K562 (cell line): ENCODE measurements around the gene CYSTM1. TPM values are rescaled to one million over a fixed set of nuclear protein-coding genes. Genes with fewer than 3 reads are reported as not detected.

Experiments
- CEBPG ChIP-seq, 3 experiments: fragments of 200-800 bp in 1 of 3; sonication (Bioruptor generic) in 1 of 3; sonication (generic) in 1 of 3; formaldehyde crosslinking in 1 of 3; IDR thresholded peaks in 2 of 3; conservative IDR thresholded peaks in 1 of 3; 2 replicates each; pipeline versions ENCODE4 v1.6.1 to v1.8.0; 2016 to 2022; ENCODE audit warnings: missing compliant biosample characterization in 2 of 3, missing genetic modification characterization in 2 of 3, mild to moderate bottlenecking in 1 of 3, missing genetic modification reagents in 1 of 3
- CTBP1 ChIP-seq: fragments of 450-650 bp; IDR thresholded peaks from 2 replicates; pipeline ENCODE4 v1.6.1; 2016; ENCODE audit warnings: borderline replicate concordance
- DNMT1 ChIP-seq: fragments of 450-650 bp; IDR thresholded peaks from 2 replicates; pipeline ENCODE4 v1.6.1; 2016; ENCODE audit warnings: antibody characterized with exemption, mild to moderate bottlenecking
- E2F6 ChIP-seq, 2 experiments: IDR thresholded peaks; 2 replicates each; pipeline ENCODE4 v1.6.1; 2011; ENCODE audit warnings: borderline replicate concordance in 1 of 2, control low read depth in 1 of 2, low read depth in 1 of 2, low read length in 1 of 2, mild to moderate bottlenecking in 1 of 2, mixed read lengths in 1 of 2, moderate library complexity in 1 of 2; ENCODE audit not compliant: insufficient read depth in 1 of 2, insufficient read length in 1 of 2, poor library complexity in 1 of 2, severe bottlenecking in 1 of 2; ENCODE audit errors: extremely low read depth in 1 of 2
- E2F8 ChIP-seq: fragments of 450-650 bp; IDR thresholded peaks from 2 replicates; pipeline ENCODE4 v1.7.1; 2018; ENCODE audit warnings: mild to moderate bottlenecking, low read depth; ENCODE audit not compliant: partially characterized antibody
- HOXB6 ChIP-seq: fragments of 250-450 bp; sonication (Bioruptor Pico); IDR thresholded peaks from 2 replicates; pipeline ENCODE4 v1.5.1; 2022; ENCODE audit warnings: mild to moderate bottlenecking, borderline replicate concordance
- MTA2 ChIP-seq: fragments of 450-650 bp; IDR thresholded peaks from 2 replicates; pipeline ENCODE4 v1.6.1; 2016; ENCODE audit warnings: low read depth
- PHF8 ChIP-seq: fragments of 200-600 bp; sonication (generic); IDR thresholded peaks from 2 replicates; pipeline ENCODE4 v1.6.1; 2012; ENCODE audit warnings: mixed run types, mild to moderate bottlenecking, inconsistent platforms, low read length, moderate library complexity, borderline replicate concordance
- PKNOX1 ChIP-seq: fragments of 450-650 bp; IDR thresholded peaks from 2 replicates; pipeline ENCODE4 v1.6.1; 2016
- TAF1 ChIP-seq: IDR thresholded peaks from 2 replicates; pipeline ENCODE4 v1.6.1; 2011; ENCODE audit warnings: mild to moderate bottlenecking, low read length, moderate library complexity; ENCODE audit not compliant: insufficient read depth, control insufficient read depth, severe bottlenecking; ENCODE audit errors: extremely low read depth
- TAF7 ChIP-seq: fragments of 450-650 bp; IDR thresholded peaks from 2 replicates; pipeline ENCODE4 v1.6.1; 2016; ENCODE audit warnings: missing genetic modification characterization, missing compliant biosample characterization
- TBP ChIP-seq: optimal IDR thresholded peaks from 2 replicates; pipeline ENCODE3; 2011; ENCODE audit warnings: low read depth, low read length, improper control_type of control experiment
- ZBTB2 ChIP-seq: fragments of 450-650 bp; IDR thresholded peaks from 2 replicates; pipeline ENCODE4 v1.6.1; 2016; ENCODE audit warnings: antibody characterized with exemption
- ZBTB9 ChIP-seq: fragments of 450-650 bp; formaldehyde crosslinking; IDR thresholded peaks from 2 replicates; pipeline ENCODE4 v1.4.0; 2020; ENCODE audit warnings: mild to moderate bottlenecking, moderate library complexity
- ZKSCAN8 ChIP-seq: fragments of 200-800 bp; sonication (Bioruptor generic); IDR thresholded peaks from 2 replicates; pipeline ENCODE4 v1.6.1; 2016; ENCODE audit warnings: missing genetic modification characterization, missing compliant biosample characterization
- ZNF175 ChIP-seq: fragments of 200-800 bp; sonication (Bioruptor generic); IDR thresholded peaks from 2 replicates; pipeline ENCODE4 v1.6.1; 2016; ENCODE audit warnings: low read depth, mild to moderate bottlenecking, missing genetic modification characterization, missing compliant biosample characterization
- ZNF184 ChIP-seq: sonication (generic); formaldehyde crosslinking; IDR thresholded peaks from 2 replicates; pipeline ENCODE4 v1.5.0; 2020; ENCODE audit warnings: missing genetic modification reagents
- ZNF316 ChIP-seq: fragments of 450-650 bp; IDR thresholded peaks from 2 replicates; pipeline ENCODE4 v1.6.1; 2016
- polyA plus RNA-seq, 8 experiments: library from polyadenylated mRNA; depleted of rRNA in 4 of 8; stranded (reverse) in 5 of 8; unstranded in 3 of 8; fragments of >200 nt; fragmentation: Nextera tagmentation in 2 of 8; fragmentation: Illumina TruSeq in 1 of 8; extraction: Ambion mirVana in 2 of 8; extraction: Trizol in 1 of 8; gene quantifications; 2 replicates each; pipeline versions ENCODE4 v1.2.1 to v1.2.3, GENCODE V29; 2011 to 2014; ENCODE audit warnings: inconsistent platforms in 1 of 8, missing spikeins in 1 of 8
- total RNA-seq, 7 experiments: library from RNA; depleted of rRNA in 6 of 7; stranded (reverse); fragments of >200 nt in 6 of 7; fragmentation: Illumina TruSeq in 2 of 7; extraction: Trizol in 2 of 7; gene quantifications; 2 replicates each; pipeline versions ENCODE4 v1.2.1 to v1.2.3, GENCODE V29; 2011 to 2021; ENCODE audit warnings: low replicate concordance in 1 of 7

Gene CYSTM1
- total and polyA plus RNA-seq, 9 of the 15 experiments (the other 6 are each of a cell fraction or from before 2014, with no cell fraction given): 76.1 to 422 (median 108) TPM

GRCh38 chr5:140174465-140175366 is at the start of gene CYSTM1 (continued):
- TF ChIP-seq ZBTB2 (0 out of 2 replicates have a peak, but pooled peaks have one; percentile 6), ZNF316 (no peak), CTBP1 (peak; percentile 95), ZBTB9 (CRISPR knock-in tag) (peak; percentile 57; the same call in 1 of the 2 replicates), E2F8 (peak; percentile 16), TAF1 (peak; percentile 85), TAF7 (peak; percentile 61), HOXB6 (CRISPR knock-in tag) (no peak), DNMT1 (no peak), PKNOX1 (no peak; the same call in 1 of the 2 replicates), ZNF184 (no peak), PHF8 (peak; percentile 85; the same call in 1 of the 2 replicates), E2F6 (IDR thresholded peaks at IDR 0.05; ENCODE audit: borderline replicate concordance in 1 of 2, extremely low read depth in 1 of 2, insufficient read depth in 1 of 2, insufficient read length in 1 of 2, low read depth in 1 of 2, low read length in 1 of 2, poor library complexity in 1 of 2, severe bottlenecking in 1 of 2) (peak in 1 of 2 experiments; percentile 33), ZNF175 (CRISPR knock-in tag) (no peak; the same call in 1 of the 2 replicates), CEBPG (CRISPR knock-in tag; IDR thresholded peaks at IDR 0.05) (peak; percentile 92), CEBPG (tag; conservative IDR thresholded peaks at IDR 0.05 in 1 of 2, IDR thresholded peaks at IDR 0.05 in 1 of 2) (peak; percentile 84 to 90), TBP (peak; percentile 71), ZKSCAN8 (no peak), MTA2 (no peak)
- TF ChIP-seq, all 486 proteins: peak for 119
